HCT116 (cell line): ENCODE results near the gene KRTAP10-8. TPM values are rescaled to one million over a fixed set of nuclear protein-coding genes. Genes with fewer than 3 reads are reported as not detected.

Source experiments
- ATAC-seq: fragments of 200-7000 bp; cut with Tn5 transposase; 2 replicates; pipeline ENCODE4 v1.9.1; 2020; ENCODE audit warnings: mild to moderate bottlenecking, moderate library complexity
- BruUV-seq: library from RNA; stranded (reverse); fragments of 400-500 nt; replicated peaks from 2 replicates; lab custom pipeline; 2021; lab: Mats Ljungman, UMichigan
- CTCF ChIA-PET: fragments of 300-600 bp; sonication (Branson Sonifier 250); formaldehyde crosslinking; loops from one replicate; lab custom pipeline; 2021; ENCODE audit warnings: antibody characterized with exemption; lab: Charles Lee
- POLR2A ChIA-PET: fragments of 300-600, 350-600 bp; sonication (Branson Sonifier 250); formaldehyde crosslinking; loops from one replicate; lab custom pipeline; 2021; ENCODE audit warnings: antibody characterized with exemption; lab: Charles Lee
- RAD21 ChIA-PET, 2 experiments: fragments of 300-600 bp; sonication (Branson Sonifier 250); formaldehyde crosslinking; loops; one replicate each; lab custom pipeline; 2023; ENCODE audit warnings: low total read pairs in 2 of 2; ENCODE audit not compliant: uncharacterized antibody in 2 of 2, unreplicated experiment in 2 of 2, low non-redundant PET in 1 of 2; lab: Charles Lee
- DNase-seq: peaks from one replicate; pipeline ENCODE4 v3.0.0-alpha.2; 2010; ENCODE audit warnings: low read depth, low spot score
- H2AFZ ChIP-seq: fragments of 200-600 bp; shearing (Covaris generic), sonication (generic); 2 replicates; pipeline ENCODE4 v1.6.1; 2017; ENCODE audit warnings: low read depth, mixed run types, mixed read lengths, antibody characterized with exemption, low read length; ENCODE audit not compliant: poor library complexity, severe bottlenecking
- H3K27ac ChIP-seq: 2 replicates; pipeline ENCODE4 v1.5.1; 2012; ENCODE audit warnings: low read depth, low read length
- H3K27me3 ChIP-seq: fragments of 200-600 bp; sonication (generic); 2 replicates; pipeline ENCODE4 v1.6.1; 2016; ENCODE audit warnings: mixed run types, low read length, mixed read lengths; ENCODE audit not compliant: insufficient read depth
- H3K36me3 ChIP-seq, 2 experiments: fragments of 200-500 bp in 1 of 2; fragments of 200-600 bp in 1 of 2; sonication (Bioruptor generic) in 1 of 2; sonication (generic) in 1 of 2; 2 replicates each; pipeline versions ENCODE4 v1.5.1 to v1.6.1; 2014 to 2016; ENCODE audit warnings: low read length in 2 of 2, inconsistent platforms in 1 of 2, mixed read lengths in 1 of 2, mixed run types in 1 of 2; ENCODE audit not compliant: insufficient read depth in 2 of 2, control insufficient read depth in 1 of 2
- H3K4me1 ChIP-seq, 2 experiments: fragments of 200-600 bp in 1 of 2; sonication (generic) in 1 of 2; 2 replicates each; pipeline versions ENCODE4 v1.5.1 to v1.6.1; 2012 to 2017; ENCODE audit warnings: low read length in 2 of 2, inconsistent platforms in 1 of 2, mild to moderate bottlenecking in 1 of 2, mixed read lengths in 1 of 2, mixed run types in 1 of 2, moderate library complexity in 1 of 2; ENCODE audit not compliant: insufficient read depth in 2 of 2, control insufficient read depth in 1 of 2
- H3K4me2 ChIP-seq: fragments of 200-600 bp; sonication (generic); 2 replicates; pipeline ENCODE4 v1.6.1; 2017; ENCODE audit warnings: mixed run types, low read length, mixed read lengths
- H3K4me3 ChIP-seq, 2 experiments: fragments of 200-600 bp in 1 of 2; sonication (generic) in 1 of 2; replicated peaks in 1 of 2; 2 replicates each; pipeline ENCODE4 v1.5.1; 2011 to 2016; ENCODE audit warnings: low read length in 2 of 2, control low read depth in 1 of 2, low read depth in 1 of 2, mild to moderate bottlenecking in 1 of 2, mixed read lengths in 1 of 2, mixed run types in 1 of 2
- H3K79me2 ChIP-seq: fragments of 200-600 bp; sonication (generic); 2 replicates; pipeline ENCODE4 v1.6.1; 2017; ENCODE audit warnings: mild to moderate bottlenecking, mixed run types, low read length, moderate library complexity, mixed read lengths; ENCODE audit not compliant: insufficient read depth
- H3K9ac ChIP-seq: fragments of 200-600 bp; sonication (generic); 2 replicates; pipeline ENCODE4 v1.6.1; 2016; ENCODE audit warnings: low read length, mixed read lengths
- H3K9me2 ChIP-seq: fragments of 200-600 bp; sonication (generic), shearing (Covaris generic); 2 replicates; pipeline ENCODE4 v1.6.1; 2017; ENCODE audit warnings: mixed run types, mild to moderate bottlenecking, moderate library complexity; ENCODE audit not compliant: insufficient read depth
- H3K9me3 ChIP-seq, 2 experiments: fragments of 200-500 bp in 1 of 2; fragments of 200-600 bp in 1 of 2; sonication (Bioruptor generic) in 1 of 2; sonication (generic) in 1 of 2; 2 replicates each; pipeline ENCODE4 v1.6.1; 2014 to 2017; ENCODE audit warnings: low read length in 2 of 2, mixed read lengths in 2 of 2, inconsistent platforms in 1 of 2, low read depth in 1 of 2, mild to moderate bottlenecking in 1 of 2, mixed run types in 1 of 2, moderate library complexity in 1 of 2; ENCODE audit not compliant: control insufficient read depth in 1 of 2, insufficient read depth in 1 of 2
- H4K20me1 ChIP-seq: fragments of 200-600 bp; sonication (generic), shearing (Covaris generic); 2 replicates; pipeline ENCODE4 v1.6.1; 2017; ENCODE audit warnings: mixed run types, mild to moderate bottlenecking, moderate library complexity; ENCODE audit not compliant: insufficient read depth
- CTCF ChIP-seq, 3 experiments: fragments of 200-600 bp in 1 of 3; sonication (generic) in 1 of 3; IDR thresholded peaks in 2 of 3; conservative IDR thresholded peaks in 1 of 3; 2 replicates each; pipeline ENCODE4 v1.5.1; 2012 to 2017; ENCODE audit warnings: low read depth in 2 of 3, low read length in 2 of 3, antibody characterized with exemption in 1 of 3, borderline replicate concordance in 1 of 3, control low read depth in 1 of 3, mild to moderate bottlenecking in 1 of 3, mixed read lengths in 1 of 3, mixed run types in 1 of 3, moderate library complexity in 1 of 3; ENCODE audit not compliant: insufficient read depth in 1 of 3
- EGR1 ChIP-seq: IDR thresholded peaks from 2 replicates; pipeline ENCODE4 v1.6.1; 2012; ENCODE audit warnings: low read depth
- EZH2phosphoT487 ChIP-seq: fragments of 200-600 bp; IDR thresholded peaks from 2 replicates; pipeline ENCODE4 v1.6.1; 2018; ENCODE audit warnings: antibody characterized with exemption, borderline replicate concordance
- FOSL1 ChIP-seq: IDR thresholded peaks from 2 replicates; pipeline ENCODE4 v1.6.1; 2012; ENCODE audit warnings: low read depth
- POLR2AphosphoS5 ChIP-seq: IDR thresholded peaks from 2 replicates; pipeline ENCODE4 v1.6.1; 2011; ENCODE audit warnings: mild to moderate bottlenecking, low read depth, low read length, moderate library complexity
- REST ChIP-seq: IDR thresholded peaks from 2 replicates; pipeline ENCODE4 v1.6.1; 2012; ENCODE audit warnings: low read depth
- SIN3A ChIP-seq: IDR thresholded peaks from 2 replicates; pipeline ENCODE4 v1.6.1; 2012; ENCODE audit warnings: low read depth
- SP1 ChIP-seq: IDR thresholded peaks from 2 replicates; pipeline ENCODE4 v1.6.1; 2012; ENCODE audit warnings: low read depth
- ZFX ChIP-seq: fragments of 450-650 bp; IDR thresholded peaks from 2 replicates; pipeline ENCODE4 v1.6.1; 2017
- intact Hi-C: fragments of 100-400 bp; cut with micrococcal nuclease; formaldehyde crosslinking; loops from 2 replicates; pipeline ENCODE4 v1.10.0; 2022
- total RNA-seq: library from RNA; stranded (reverse); gene quantifications from one replicate; pipeline ENCODE4 v1.2.1, GENCODE V29; 2021; ENCODE audit not compliant: unreplicated experiment

KRTAP10-8 gene
- total RNA-seq, 1 experiment from 2014 or later, result not detected

GRCh38 chr21:44598061-44598460 is 13.8 kb upstream of the KRTAP10-8 start:
- RAD21 ChIA-PET, result no interaction called here
- Histone ChIP-seq H3K4me2 (no peak overlapping the region), H3K4me1 (peaks cover 0 to 3% of the 10 kb centered on the region in 2 experiments; a peak in 1 of 4 replicates), H3K79me2 (no peaks in the 10 kb centered on the region), H3K36me3 (no peaks in the 10 kb centered on the region), H4K20me1 (no peaks in the 10 kb centered on the region), H3K4me3 (no peak overlapping the region), H3K9me2 (no peaks in the 10 kb centered on the region), H3K9me3 (no peaks in the 10 kb centered on the region), H2AFZ (no peak overlapping the region), H3K9ac (no peak overlapping the region), H3K27me3 (no peaks in the 10 kb centered on the region), H3K27ac (no peak overlapping the region)
- BruUV-seq, result no TSS peak
- TF ChIP-seq REST (no peak), EZH2phosphoT487 (no peak), SP1 (no peak), EGR1 (no peak), SIN3A (no peak), CTCF (IDR thresholded peaks at IDR 0.05 in 2 of 3, conservative IDR thresholded peaks at IDR 0.05 in 1 of 3; ENCODE audit: borderline replicate concordance in 1 of 3, insufficient read depth in 1 of 3, low read depth in 2 of 3, low read length in 2 of 3) (no peak), POLR2AphosphoS5 (no peak), FOSL1 (no peak), ZFX (no peak)
- POLR2A ChIA-PET, result no interaction called here
- DNase-seq (no peak), ATAC-seq (no peak)
- intact Hi-C loops, result no loop called here
- CTCF ChIA-PET, result no interaction called here
